Nephron progenitor cell (in vitro differentiated cells): Measurements from ENCODE around the gene PYGM.
"Not testable (repeated sequence)": the region's sequence is repeated elsewhere in the genome, so short reads cannot be mapped to it uniquely, and the experiment has no call there.

Experiments
- DNase-seq: peaks from one replicate; pipeline ENCODE4 v3.0.0; 2021
- H3K27ac Mint-ChIP-seq: 2 replicates; pipeline ENCODE4 v1.8.0; 2021; ENCODE audit warnings: mild to moderate bottlenecking, moderate library complexity, mixed read lengths
- H3K27me3 Mint-ChIP-seq: 2 replicates; pipeline ENCODE4 v1.8.0; 2021; ENCODE audit warnings: mild to moderate bottlenecking, low read depth, mixed read lengths; ENCODE audit not compliant: poor library complexity
- H3K36me3 Mint-ChIP-seq: 2 replicates; pipeline ENCODE4 v1.8.0; 2021; ENCODE audit warnings: low read depth, mixed read lengths
- H3K4me1 Mint-ChIP-seq: 2 replicates; pipeline ENCODE4 v1.8.0; 2021; ENCODE audit warnings: mixed read lengths
- H3K4me3 Mint-ChIP-seq: 2 replicates; pipeline ENCODE4 v1.8.0; 2021; ENCODE audit warnings: mild to moderate bottlenecking, moderate library complexity, mixed read lengths
- H3K9me3 Mint-ChIP-seq: 2 replicates; pipeline ENCODE4 v1.8.0; 2021; ENCODE audit warnings: mild to moderate bottlenecking, moderate library complexity, mixed read lengths
- CTCF ChIP-seq: fragments of 200-600 bp; sonication (generic); IDR thresholded peaks from 2 replicates; pipeline ENCODE4 v1.5.0; 2021; ENCODE audit warnings: antibody characterized with exemption

Gene PYGM

DNA sequence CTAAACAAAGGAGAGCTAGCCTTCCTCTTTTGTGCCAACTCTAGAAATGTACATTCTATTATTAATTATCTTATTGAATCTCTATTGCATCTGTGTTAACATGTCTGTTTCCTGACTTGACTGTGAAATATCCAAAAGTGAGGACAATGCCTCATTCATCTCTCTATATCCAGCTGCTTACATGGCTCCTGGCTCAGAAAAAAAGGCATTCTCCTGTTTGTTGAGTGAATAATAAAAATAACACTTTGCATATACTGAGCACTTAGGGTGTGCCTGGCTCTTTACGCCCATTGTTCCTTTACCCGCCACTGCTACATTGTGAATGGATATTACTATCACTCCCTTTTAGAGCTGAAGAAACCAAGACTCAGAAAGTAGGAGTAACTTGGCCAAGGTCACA, 56.7 kb downstream of the PYGM start:
- H3K4me3 Mint-ChIP-seq, result no peak overlapping the region
- DNase-seq, result no peak
- H3K36me3 Mint-ChIP-seq, result no peaks in the 10 kb centered on the region
- H3K27me3 Mint-ChIP-seq, result peaks cover 66% of the 10 kb centered on the region
- H3K27ac Mint-ChIP-seq, result no peak overlapping the region
- peaks cover 14% of the 10 kb centered on the region for H3K4me1 Mint-ChIP-seq
- H3K9me3 Mint-ChIP-seq, result peaks cover 5% of the 10 kb centered on the region
- no peak for TF ChIP-seq CTCF

DNA sequence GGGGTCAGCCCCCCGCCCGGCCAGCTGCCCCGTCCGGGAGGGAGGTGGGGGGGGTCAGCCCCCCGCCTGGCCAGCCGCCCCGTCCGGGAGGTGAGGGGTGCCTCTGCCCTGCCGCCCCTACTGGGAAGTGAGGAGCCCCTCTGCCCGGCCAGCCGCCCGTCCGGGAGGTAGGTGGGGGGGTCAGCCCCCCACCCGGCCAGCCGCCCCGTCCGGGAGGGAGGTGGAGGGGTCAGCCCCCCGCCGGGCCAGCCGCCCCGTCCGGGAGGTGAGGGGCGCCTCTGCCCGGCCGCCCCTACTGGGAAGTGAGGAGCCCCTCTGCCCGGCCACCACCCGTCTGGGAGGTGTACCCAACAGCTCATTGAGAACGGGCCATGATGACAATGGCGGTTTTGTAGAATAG, 57.8 kb downstream of the PYGM start:
- H3K9me3 Mint-ChIP-seq, DNase-seq, H3K36me3 Mint-ChIP-seq, H3K27ac Mint-ChIP-seq, H3K4me3 Mint-ChIP-seq: not testable (repeated sequence)
- Mint-ChIP-seq H3K4me1 (peaks cover 13% of the 10 kb centered on the region), H3K27me3 (peaks cover 57% of the 10 kb centered on the region)

DNA sequence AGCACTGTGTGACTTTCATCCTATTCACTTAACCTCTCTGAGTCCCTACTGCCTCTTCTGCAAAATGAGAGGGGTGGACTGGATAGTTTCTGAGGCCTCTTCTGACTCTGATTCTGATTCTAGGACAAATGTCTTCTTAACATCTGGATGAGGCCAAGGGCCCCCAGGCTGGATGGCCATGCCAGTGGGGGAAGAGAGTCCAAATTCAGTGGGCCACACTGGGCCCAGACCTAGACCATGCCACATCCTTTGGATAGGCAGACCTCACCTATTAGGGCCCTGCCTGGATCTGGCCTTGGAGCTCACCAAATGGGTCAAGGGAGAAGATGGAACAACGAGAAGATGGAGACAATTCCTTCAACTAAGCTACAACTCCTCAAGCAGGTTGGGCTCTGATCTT, 61.3 kb downstream of the PYGM start:
- Mint-ChIP-seq H3K9me3 (peaks cover 5% of the 10 kb centered on the region), H3K27me3 (peaks cover 60% of the 10 kb centered on the region), H3K27ac (no peak overlapping the region), H3K36me3 (no peaks in the 10 kb centered on the region), H3K4me1 (peaks cover 40% of the 10 kb centered on the region), H3K4me3 (no peak overlapping the region)
- no peak for TF ChIP-seq CTCF
- DNase-seq, result no peak

- H3K27me3 Mint-ChIP-seq, result peaks cover 61% of the 10 kb centered on the region
- no peak for DNase-seq
- TF ChIP-seq CTCF, result no peak
- no peak overlapping the region for H3K4me3 Mint-ChIP-seq
- no peaks in the 10 kb centered on the region for H3K36me3 Mint-ChIP-seq
- peaks cover 5% of the 10 kb centered on the region for H3K9me3 Mint-ChIP-seq
- no peak overlapping the region for H3K27ac Mint-ChIP-seq
- peaks cover 46% of the 10 kb centered on the region for H3K4me1 Mint-ChIP-seq
Observed at GRCh38 chr11:64697663-64698375, 62.0 kb downstream of the PYGM start.
